ENCODE measurements around the gene TRAPPC2. TPM values are rescaled to one million over a fixed set of nuclear protein-coding genes. Genes with fewer than 3 reads are reported as not detected.

Gene TRAPPC2
- total RNA-seq, 1 experiment from 2014 or later: 10.2 TPM

DNA sequence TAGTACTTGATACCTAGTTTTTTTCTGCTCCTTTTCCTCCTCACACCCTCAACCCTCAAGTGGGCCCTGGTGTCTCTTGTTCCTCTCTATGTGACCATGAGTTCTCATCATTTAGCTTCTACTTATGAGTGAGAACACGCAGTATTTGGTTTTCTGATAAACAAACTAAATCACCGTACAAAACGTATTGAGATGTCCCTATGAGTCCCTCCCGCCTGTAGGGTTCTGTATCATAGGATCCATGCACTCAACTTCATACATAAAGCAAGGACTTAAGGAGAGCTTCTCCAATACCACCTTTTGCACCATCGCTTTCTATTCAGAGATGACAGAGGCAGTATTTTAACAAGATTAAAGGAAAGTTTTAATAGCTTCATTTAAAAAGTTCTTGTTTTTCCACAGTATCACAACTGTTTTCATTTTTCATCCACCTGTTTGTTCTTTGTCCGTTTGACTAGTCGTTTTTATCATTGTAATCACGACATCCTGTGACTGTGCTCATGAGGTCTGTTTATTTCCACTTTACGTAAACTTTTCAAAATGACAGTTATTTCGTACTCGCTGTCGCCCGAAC lies 45.9 kb downstream of the TRAPPC2 start (continued):
- TF ChIP-seq ARID4B (CRISPR knock-in tag; IDR thresholded peaks at IDR 0.05; ENCODE audit: borderline replicate concordance): no peak
- TF ChIP-seq, protein P1, sequence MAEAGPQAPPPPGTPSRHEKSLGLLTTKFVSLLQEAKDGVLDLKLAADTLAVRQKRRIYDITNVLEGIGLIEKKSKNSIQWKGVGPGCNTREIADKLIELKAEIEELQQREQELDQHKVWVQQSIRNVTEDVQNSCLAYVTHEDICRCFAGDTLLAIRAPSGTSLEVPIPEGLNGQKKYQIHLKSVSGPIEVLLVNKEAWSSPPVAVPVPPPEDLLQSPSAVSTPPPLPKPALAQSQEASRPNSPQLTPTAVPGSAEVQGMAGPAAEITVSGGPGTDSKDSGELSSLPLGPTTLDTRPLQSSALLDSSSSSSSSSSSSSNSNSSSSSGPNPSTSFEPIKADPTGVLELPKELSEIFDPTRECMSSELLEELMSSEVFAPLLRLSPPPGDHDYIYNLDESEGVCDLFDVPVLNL (CRISPR knock-in tag; IDR thresholded peaks at IDR 0.05; ENCODE audit: borderline replicate concordance, low read depth): no peak
- no peak for TF ChIP-seq ZNF317 (CRISPR knock-in tag; IDR thresholded peaks at IDR 0.05; ENCODE audit: borderline replicate concordance, low read depth)
- TF ChIP-seq, protein P2, sequence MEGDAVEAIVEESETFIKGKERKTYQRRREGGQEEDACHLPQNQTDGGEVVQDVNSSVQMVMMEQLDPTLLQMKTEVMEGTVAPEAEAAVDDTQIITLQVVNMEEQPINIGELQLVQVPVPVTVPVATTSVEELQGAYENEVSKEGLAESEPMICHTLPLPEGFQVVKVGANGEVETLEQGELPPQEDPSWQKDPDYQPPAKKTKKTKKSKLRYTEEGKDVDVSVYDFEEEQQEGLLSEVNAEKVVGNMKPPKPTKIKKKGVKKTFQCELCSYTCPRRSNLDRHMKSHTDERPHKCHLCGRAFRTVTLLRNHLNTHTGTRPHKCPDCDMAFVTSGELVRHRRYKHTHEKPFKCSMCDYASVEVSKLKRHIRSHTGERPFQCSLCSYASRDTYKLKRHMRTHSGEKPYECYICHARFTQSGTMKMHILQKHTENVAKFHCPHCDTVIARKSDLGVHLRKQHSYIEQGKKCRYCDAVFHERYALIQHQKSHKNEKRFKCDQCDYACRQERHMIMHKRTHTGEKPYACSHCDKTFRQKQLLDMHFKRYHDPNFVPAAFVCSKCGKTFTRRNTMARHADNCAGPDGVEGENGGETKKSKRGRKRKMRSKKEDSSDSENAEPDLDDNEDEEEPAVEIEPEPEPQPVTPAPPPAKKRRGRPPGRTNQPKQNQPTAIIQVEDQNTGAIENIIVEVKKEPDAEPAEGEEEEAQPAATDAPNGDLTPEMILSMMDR (IDR thresholded peaks at IDR 0.05): no peak
- no peak for TF ChIP-seq ZNF138 (CRISPR knock-in tag; conservative IDR thresholded peaks at IDR 0.05)
- TF ChIP-seq, protein P3, sequence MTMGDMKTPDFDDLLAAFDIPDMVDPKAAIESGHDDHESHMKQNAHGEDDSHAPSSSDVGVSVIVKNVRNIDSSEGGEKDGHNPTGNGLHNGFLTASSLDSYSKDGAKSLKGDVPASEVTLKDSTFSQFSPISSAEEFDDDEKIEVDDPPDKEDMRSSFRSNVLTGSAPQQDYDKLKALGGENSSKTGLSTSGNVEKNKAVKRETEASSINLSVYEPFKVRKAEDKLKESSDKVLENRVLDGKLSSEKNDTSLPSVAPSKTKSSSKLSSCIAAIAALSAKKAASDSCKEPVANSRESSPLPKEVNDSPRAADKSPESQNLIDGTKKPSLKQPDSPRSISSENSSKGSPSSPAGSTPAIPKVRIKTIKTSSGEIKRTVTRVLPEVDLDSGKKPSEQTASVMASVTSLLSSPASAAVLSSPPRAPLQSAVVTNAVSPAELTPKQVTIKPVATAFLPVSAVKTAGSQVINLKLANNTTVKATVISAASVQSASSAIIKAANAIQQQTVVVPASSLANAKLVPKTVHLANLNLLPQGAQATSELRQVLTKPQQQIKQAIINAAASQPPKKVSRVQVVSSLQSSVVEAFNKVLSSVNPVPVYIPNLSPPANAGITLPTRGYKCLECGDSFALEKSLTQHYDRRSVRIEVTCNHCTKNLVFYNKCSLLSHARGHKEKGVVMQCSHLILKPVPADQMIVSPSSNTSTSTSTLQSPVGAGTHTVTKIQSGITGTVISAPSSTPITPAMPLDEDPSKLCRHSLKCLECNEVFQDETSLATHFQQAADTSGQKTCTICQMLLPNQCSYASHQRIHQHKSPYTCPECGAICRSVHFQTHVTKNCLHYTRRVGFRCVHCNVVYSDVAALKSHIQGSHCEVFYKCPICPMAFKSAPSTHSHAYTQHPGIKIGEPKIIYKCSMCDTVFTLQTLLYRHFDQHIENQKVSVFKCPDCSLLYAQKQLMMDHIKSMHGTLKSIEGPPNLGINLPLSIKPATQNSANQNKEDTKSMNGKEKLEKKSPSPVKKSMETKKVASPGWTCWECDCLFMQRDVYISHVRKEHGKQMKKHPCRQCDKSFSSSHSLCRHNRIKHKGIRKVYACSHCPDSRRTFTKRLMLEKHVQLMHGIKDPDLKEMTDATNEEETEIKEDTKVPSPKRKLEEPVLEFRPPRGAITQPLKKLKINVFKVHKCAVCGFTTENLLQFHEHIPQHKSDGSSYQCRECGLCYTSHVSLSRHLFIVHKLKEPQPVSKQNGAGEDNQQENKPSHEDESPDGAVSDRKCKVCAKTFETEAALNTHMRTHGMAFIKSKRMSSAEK (CRISPR knock-in tag; IDR thresholded peaks at IDR 0.05; ENCODE audit: borderline replicate concordance): no peak

DNA sequence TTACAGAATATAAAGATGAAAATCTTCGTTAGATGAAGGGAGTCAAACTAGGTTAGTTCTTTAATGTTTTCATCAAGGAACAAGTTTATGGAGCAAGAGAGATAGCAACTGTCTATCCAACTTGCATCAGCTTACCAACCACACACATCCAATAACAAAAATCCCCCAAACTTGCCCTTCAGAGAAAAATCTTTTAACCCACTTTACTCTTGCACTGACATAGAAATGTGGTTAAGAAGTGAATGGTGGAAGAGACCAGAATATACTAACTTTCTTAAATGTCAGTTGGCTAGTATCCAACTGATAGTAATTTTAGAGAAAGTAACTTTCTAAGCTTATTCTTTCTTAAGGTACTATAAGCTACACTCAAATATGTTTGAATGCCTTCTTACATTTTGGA lies 47.2 kb downstream of the TRAPPC2 start:
- H3K27me3 Mint-ChIP-seq (ENCODE audit: low read depth): peaks cover 19% of the 10 kb centered on the region
- H3K4me1 Mint-ChIP-seq: peaks cover 16% of the 10 kb centered on the region
- no peak for ATAC-seq
- POLR2A ChIA-PET: no interaction called here
- H3K36me3 Mint-ChIP-seq: no peaks in the 10 kb centered on the region
- CTCF ChIA-PET: no interaction called here
- H3K9me3 Mint-ChIP-seq: no peaks in the 10 kb centered on the region
- H3K27ac Mint-ChIP-seq: no peak overlapping the region
- H3K4me3 Mint-ChIP-seq: no peak overlapping the region
- DNase-seq (ENCODE audit: low spot score): no peak
- no peak for TF ChIP-seq GTF2I (CRISPR knock-in tag; conservative IDR thresholded peaks at IDR 0.05)
- TF ChIP-seq CREB1 (CRISPR knock-in tag; IDR thresholded peaks at IDR 0.05): no peak
- no peak for TF ChIP-seq ATF1 (CRISPR knock-in tag; IDR thresholded peaks at IDR 0.05)
- TF ChIP-seq, protein P3 (CRISPR knock-in tag; IDR thresholded peaks at IDR 0.05; ENCODE audit: borderline replicate concordance): no peak
- no peak for TF ChIP-seq NR1H2 (CRISPR knock-in tag; IDR thresholded peaks at IDR 0.05)
- TF ChIP-seq, protein P2 (IDR thresholded peaks at IDR 0.05): no peak
- TF ChIP-seq, protein P4, sequence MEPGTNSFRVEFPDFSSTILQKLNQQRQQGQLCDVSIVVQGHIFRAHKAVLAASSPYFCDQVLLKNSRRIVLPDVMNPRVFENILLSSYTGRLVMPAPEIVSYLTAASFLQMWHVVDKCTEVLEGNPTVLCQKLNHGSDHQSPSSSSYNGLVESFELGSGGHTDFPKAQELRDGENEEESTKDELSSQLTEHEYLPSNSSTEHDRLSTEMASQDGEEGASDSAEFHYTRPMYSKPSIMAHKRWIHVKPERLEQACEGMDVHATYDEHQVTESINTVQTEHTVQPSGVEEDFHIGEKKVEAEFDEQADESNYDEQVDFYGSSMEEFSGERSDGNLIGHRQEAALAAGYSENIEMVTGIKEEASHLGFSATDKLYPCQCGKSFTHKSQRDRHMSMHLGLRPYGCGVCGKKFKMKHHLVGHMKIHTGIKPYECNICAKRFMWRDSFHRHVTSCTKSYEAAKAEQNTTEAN (CRISPR knock-in tag; IDR thresholded peaks at IDR 0.05): no peak

Data from WTC11 (cell line).